ENCODE measurements around the gene RNF223. TPM values are rescaled to one million over a fixed set of nuclear protein-coding genes. Genes with fewer than 3 reads are reported as not detected.
A peak's percentile ranks its signal among the peaks of the same experiment; 100 is the strongest.

RNF223 gene
- total RNA-seq, 1 donor from 2014 or later: not detected

DNA sequence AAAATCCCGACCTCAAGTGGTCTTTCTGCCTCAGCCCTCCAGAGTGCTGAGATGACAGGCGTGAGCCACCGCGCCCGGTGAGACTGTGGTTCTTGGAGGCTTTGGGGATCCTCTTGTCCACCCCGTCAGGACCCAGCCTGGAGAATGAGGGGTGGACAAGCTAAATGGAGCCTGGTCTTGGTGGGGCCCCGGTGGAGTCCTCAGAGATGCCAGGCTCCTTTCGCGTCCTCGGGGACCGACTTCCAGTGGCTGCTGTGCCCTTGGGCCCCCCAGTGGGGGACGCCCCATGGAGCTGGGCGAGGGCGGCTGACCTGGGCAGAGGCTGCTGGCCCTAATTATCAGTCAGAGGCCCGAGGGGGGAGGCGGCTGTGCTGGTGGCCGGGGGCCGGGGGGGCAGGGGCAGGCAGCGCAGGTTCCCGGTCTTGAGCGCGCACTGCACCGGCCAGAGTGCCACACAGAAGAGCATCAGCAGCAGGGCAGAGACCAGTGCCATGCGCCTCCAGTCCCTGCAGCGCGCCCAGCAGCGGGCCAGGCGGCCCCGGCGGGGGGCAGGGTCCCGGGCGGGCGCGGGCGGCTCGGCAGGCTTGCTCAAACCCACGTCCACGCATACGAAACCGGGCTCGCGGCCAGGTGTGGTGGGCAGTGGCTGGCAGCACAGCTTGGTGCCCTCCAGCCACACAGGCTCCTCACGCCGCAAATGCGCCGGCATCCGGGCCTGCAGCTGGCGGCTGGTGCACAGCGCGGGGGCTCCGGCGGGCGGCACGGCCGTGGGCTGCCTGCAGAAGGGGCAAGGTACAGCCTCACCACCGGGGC, 2.4 kb downstream of the RNF223 start:
- no peak overlapping the region for H3K27ac Mint-ChIP-seq (ENCODE audit: unreplicated experiment)
- no peak for DNase-seq (ENCODE audit: low spot score)
- TF ChIP-seq, protein P1, sequence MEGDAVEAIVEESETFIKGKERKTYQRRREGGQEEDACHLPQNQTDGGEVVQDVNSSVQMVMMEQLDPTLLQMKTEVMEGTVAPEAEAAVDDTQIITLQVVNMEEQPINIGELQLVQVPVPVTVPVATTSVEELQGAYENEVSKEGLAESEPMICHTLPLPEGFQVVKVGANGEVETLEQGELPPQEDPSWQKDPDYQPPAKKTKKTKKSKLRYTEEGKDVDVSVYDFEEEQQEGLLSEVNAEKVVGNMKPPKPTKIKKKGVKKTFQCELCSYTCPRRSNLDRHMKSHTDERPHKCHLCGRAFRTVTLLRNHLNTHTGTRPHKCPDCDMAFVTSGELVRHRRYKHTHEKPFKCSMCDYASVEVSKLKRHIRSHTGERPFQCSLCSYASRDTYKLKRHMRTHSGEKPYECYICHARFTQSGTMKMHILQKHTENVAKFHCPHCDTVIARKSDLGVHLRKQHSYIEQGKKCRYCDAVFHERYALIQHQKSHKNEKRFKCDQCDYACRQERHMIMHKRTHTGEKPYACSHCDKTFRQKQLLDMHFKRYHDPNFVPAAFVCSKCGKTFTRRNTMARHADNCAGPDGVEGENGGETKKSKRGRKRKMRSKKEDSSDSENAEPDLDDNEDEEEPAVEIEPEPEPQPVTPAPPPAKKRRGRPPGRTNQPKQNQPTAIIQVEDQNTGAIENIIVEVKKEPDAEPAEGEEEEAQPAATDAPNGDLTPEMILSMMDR (IDR thresholded peaks at IDR 0.05; ENCODE audit: unreplicated experiment): no peak
- H3K4me1 Mint-ChIP-seq (ENCODE audit: unreplicated experiment): no peaks in the 10 kb centered on the region
- no peak overlapping the region for H3K4me3 Mint-ChIP-seq (ENCODE audit: unreplicated experiment)
- H3K9me3 Mint-ChIP-seq (ENCODE audit: unreplicated experiment): no peaks in the 10 kb centered on the region
- no peaks in the 10 kb centered on the region for H3K36me3 Mint-ChIP-seq (ENCODE audit: low read depth, unreplicated experiment)
- peaks cover 10% of the 10 kb centered on the region for H3K27me3 Mint-ChIP-seq (ENCODE audit: unreplicated experiment)

GRCh38 chr1:1069711-1070676, 4.1 kb downstream of the RNF223 start:
- Mint-ChIP-seq H3K4me1 (ENCODE audit: unreplicated experiment) (no peaks in the 10 kb centered on the region), H3K4me3 (ENCODE audit: unreplicated experiment) (no peak overlapping the region)
- TF ChIP-seq, protein P1 (IDR thresholded peaks at IDR 0.05; ENCODE audit: unreplicated experiment): no peak

GRCh38 chr1:1069056-1069710, 4.9 kb downstream of the RNF223 start:
- no peaks in the 10 kb centered on the region for H3K36me3 Mint-ChIP-seq (ENCODE audit: low read depth, unreplicated experiment)
- H3K27ac Mint-ChIP-seq (ENCODE audit: unreplicated experiment): no peak overlapping the region
- H3K27me3 Mint-ChIP-seq (ENCODE audit: unreplicated experiment): peaks cover 7% of the 10 kb centered on the region
- no peaks in the 10 kb centered on the region for H3K9me3 Mint-ChIP-seq (ENCODE audit: unreplicated experiment)
- peak; percentile 85 for DNase-seq (ENCODE audit: low spot score)
- no peak overlapping the region for H3K4me3 Mint-ChIP-seq (ENCODE audit: unreplicated experiment)
- H3K4me1 Mint-ChIP-seq (ENCODE audit: unreplicated experiment): no peaks in the 10 kb centered on the region
- TF ChIP-seq, protein P1 (IDR thresholded peaks at IDR 0.05; ENCODE audit: unreplicated experiment): no peak

More at GRCh38 chr1:1069711-1070676, 4.1 kb downstream of the RNF223 start:
- no peak for DNase-seq (ENCODE audit: low spot score)
- H3K9me3 Mint-ChIP-seq (ENCODE audit: unreplicated experiment): no peaks in the 10 kb centered on the region
- peaks cover 11% of the 10 kb centered on the region for H3K27me3 Mint-ChIP-seq (ENCODE audit: unreplicated experiment)
- no peaks in the 10 kb centered on the region for H3K36me3 Mint-ChIP-seq (ENCODE audit: low read depth, unreplicated experiment)
- no peak overlapping the region for H3K27ac Mint-ChIP-seq (ENCODE audit: unreplicated experiment)

- Mint-ChIP-seq H3K27me3 (ENCODE audit: unreplicated experiment) (peaks cover 7% of the 10 kb centered on the region), H3K27ac (ENCODE audit: unreplicated experiment) (no peak overlapping the region), H3K9me3 (ENCODE audit: unreplicated experiment) (no peaks in the 10 kb centered on the region), H3K4me1 (ENCODE audit: unreplicated experiment) (no peaks in the 10 kb centered on the region), H3K4me3 (ENCODE audit: unreplicated experiment) (no peak overlapping the region), H3K36me3 (ENCODE audit: low read depth, unreplicated experiment) (no peaks in the 10 kb centered on the region)
- TF ChIP-seq, protein P1 (IDR thresholded peaks at IDR 0.05; ENCODE audit: unreplicated experiment): no peak
- DNase-seq (ENCODE audit: low spot score): no peak
Measured at GRCh38 chr1:1068517-1069055, 5.5 kb downstream of the RNF223 start.

Measured in endothelial cell (in vitro differentiated cells).